Muscle layer of duodenum (tissue), 2 donors: ENCODE results near the gene RPL22.

Experiments
- H3K27ac ChIP-seq: one replicate; pipeline ENCODE4 v1.7.0; 2013; ENCODE audit warnings: mild to moderate bottlenecking, low read length
- H3K27me3 ChIP-seq: one replicate; pipeline ENCODE4 v1.7.0; 2013; ENCODE audit warnings: low read depth, mild to moderate bottlenecking, control low read depth, low read length
- H3K36me3 ChIP-seq, 2 donors: one replicate each; pipeline ENCODE4 v1.7.0; 2013; ENCODE audit warnings: low read length in 2 of 2, control low read depth in 1 of 2, mild to moderate bottlenecking in 1 of 2; ENCODE audit not compliant: insufficient read depth in 2 of 2, control insufficient read depth in 1 of 2
- H3K4me1 ChIP-seq, 2 donors: one replicate each; pipeline ENCODE4 v1.7.0; 2013; ENCODE audit warnings: low read length in 2 of 2, mild to moderate bottlenecking in 2 of 2, control low read depth in 1 of 2, moderate library complexity in 1 of 2; ENCODE audit not compliant: insufficient read depth in 2 of 2, control insufficient read depth in 1 of 2
- H3K4me3 ChIP-seq, 2 donors: one replicate each; pipeline ENCODE4 v1.7.0; 2013; ENCODE audit warnings: low read length in 2 of 2, low read depth in 1 of 2, mild to moderate bottlenecking in 1 of 2
- H3K9me3 ChIP-seq, 2 donors: one replicate each; pipeline ENCODE4 v1.7.0; 2013; ENCODE audit warnings: low read length in 2 of 2, control low read depth in 1 of 2, mild to moderate bottlenecking in 1 of 2; ENCODE audit not compliant: control insufficient read depth in 1 of 2
- donor health status: healthy.

The RPL22 gene

GRCh38 chr1:6208723-6209660 is 9.6 kb upstream of the RPL22 start:
- H3K4me1 ChIP-seq: peaks cover 0 to 48% of the 10 kb centered on the region in 2 donors
- H3K9me3 ChIP-seq: no peaks in the 10 kb centered on the region
- H3K36me3 ChIP-seq: peaks cover 0 to 11% of the 10 kb centered on the region in 2 donors
- peak overlapping the region in 1 of 2 donors; percentile 58 for H3K4me3 ChIP-seq
- peaks cover 6% of the 10 kb centered on the region for H3K27me3 ChIP-seq
- H3K27ac ChIP-seq: no peak overlapping the region

GRCh38 chr1:6207921-6208320 is 8.5 kb upstream of the RPL22 start:
- Histone ChIP-seq H3K4me3 (no peak overlapping the region), H3K4me1 (peaks cover 0 to 48% of the 10 kb centered on the region in 2 donors), H3K9me3 (no peaks in the 10 kb centered on the region), H3K27me3 (peaks cover 6% of the 10 kb centered on the region), H3K27ac (no peak overlapping the region), H3K36me3 (peaks cover 0 to 9% of the 10 kb centered on the region in 2 donors)

GRCh38 chr1:6207075-6207885 is 7.9 kb upstream of the RPL22 start:
- H3K36me3 ChIP-seq: peaks cover 0 to 6% of the 10 kb centered on the region in 2 donors
- no peaks in the 10 kb centered on the region for H3K9me3 ChIP-seq
- H3K27ac ChIP-seq: no peak overlapping the region
- H3K4me1 ChIP-seq: peaks cover 0 to 48% of the 10 kb centered on the region in 2 donors
- peaks cover 6% of the 10 kb centered on the region for H3K27me3 ChIP-seq
- peak overlapping the region in 1 of 2 donors; percentile 76 for H3K4me3 ChIP-seq

DNA sequence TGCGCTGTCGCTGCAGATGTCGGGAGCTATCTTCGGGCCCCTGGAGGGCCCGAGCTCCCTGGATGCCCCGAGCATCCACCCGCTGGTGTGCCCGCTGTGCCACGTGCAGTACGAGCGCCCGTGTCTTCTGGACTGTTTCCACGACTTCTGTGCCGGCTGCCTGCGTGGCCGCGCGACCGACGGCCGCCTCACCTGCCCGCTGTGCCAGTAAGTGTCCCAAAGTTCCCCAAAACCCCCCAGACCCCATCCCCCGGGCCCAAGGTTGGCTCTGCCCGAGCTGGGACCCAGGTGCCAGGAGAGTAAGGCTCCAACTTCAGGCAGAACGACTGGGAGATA is 7.1 kb upstream of the RPL22 start:
- Histone ChIP-seq H3K27me3 (peaks cover 6% of the 10 kb centered on the region), H3K4me1 (peaks cover 0 to 48% of the 10 kb centered on the region in 2 donors), H3K36me3 (no peaks in the 10 kb centered on the region), H3K27ac (no peak overlapping the region), H3K4me3 (peak overlapping the region in 1 of 2 donors; percentile 76), H3K9me3 (no peaks in the 10 kb centered on the region)

DNA sequence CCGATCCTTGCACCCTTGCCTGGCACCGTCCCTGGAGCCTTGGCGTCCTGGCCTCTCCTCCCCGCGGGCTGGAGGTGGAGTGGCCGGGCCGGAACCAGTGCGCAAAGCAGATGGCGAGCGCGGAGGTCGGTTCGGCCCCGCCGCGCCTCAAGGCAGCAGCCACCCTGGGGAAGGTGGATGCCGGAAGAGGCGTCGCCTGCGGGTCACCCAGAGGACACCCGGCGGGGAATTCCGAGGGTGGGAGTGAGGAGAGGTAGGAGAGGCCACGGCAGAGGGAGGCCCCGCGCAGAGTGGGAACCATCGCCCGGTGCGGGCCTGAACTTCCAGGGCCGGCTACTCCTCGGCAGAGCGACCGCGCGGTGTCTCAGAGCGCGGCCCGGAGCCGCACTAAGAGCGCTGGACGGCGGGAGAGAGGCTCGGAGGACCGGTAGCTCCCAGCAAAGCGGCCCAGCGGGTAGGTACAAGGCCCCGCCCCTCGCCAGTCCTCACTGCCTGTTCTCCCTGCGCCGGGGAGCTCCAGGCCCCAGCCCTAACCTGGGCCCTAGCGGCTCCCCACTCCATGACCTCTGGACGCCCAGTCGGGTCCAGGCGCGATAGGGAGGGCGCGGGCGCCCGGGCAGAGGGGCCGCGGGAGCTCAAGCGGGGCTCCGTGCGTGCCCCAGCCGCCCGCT is 6.6 kb upstream of the RPL22 start, which contains the start of gene RNF207:
TSS of gene RNF207 (plus strand) at position 271 of the 671 bp plus-strand sequence. CDS start 417 bp downstream, outside the sequence.
- H3K27ac ChIP-seq: no peak within 1 kb of the TSS
- no peaks in the 10 kb centered on the region for H3K36me3 ChIP-seq
- H3K4me1 ChIP-seq: peaks cover 0 to 48% of the 10 kb centered on the region in 2 donors
- H3K9me3 ChIP-seq: no peaks in the 10 kb centered on the region
- H3K27me3 ChIP-seq: peaks cover 6% of the 10 kb centered on the region
- peak within 1 kb of the TSS; percentile 49 to 76 for H3K4me3 ChIP-seq

GRCh38 chr1:6202256-6202655 is 2.9 kb upstream of the RPL22 start:
- peaks cover 9 to 46% of the 10 kb centered on the region in 2 donors for H3K4me1 ChIP-seq
- H3K4me3 ChIP-seq: no peak overlapping the region
- H3K36me3 ChIP-seq: peaks cover under 1 to 3% of the 10 kb centered on the region in 2 donors
- no peak overlapping the region for H3K27ac ChIP-seq
- H3K27me3 ChIP-seq: peaks cover 6% of the 10 kb centered on the region
- no peaks in the 10 kb centered on the region for H3K9me3 ChIP-seq

DNA sequence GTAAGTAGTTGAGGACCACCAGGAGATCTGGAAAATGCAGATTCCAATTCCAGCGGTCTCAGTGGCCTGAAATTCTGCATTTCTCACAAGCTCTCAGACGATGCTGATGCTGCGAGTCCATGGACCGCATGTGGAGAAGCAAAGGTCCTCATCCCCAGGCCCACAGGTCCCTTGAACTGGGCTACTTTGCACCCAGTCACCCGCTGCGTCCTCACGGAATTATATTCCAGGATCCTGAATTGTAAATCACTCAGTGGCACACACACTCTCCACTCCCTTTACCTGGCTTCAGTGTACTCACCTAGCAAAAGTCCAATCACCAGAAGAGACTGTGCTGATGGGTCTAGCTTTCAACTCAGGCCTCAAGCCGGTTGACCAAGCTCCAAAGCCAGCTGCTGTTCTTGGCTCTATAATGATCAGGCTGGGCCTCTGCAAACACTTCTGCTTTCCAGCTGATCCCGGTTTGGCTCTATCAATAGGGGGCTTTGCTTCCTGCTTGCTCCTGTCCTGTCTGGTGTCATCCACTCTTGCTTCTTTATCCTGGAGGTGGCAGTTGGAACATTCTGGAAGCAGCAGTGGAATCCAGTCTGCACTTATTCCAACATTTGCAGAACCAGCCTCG is 904 bp upstream of the RPL22 start:
- H3K36me3 ChIP-seq: peaks cover 12% of the 10 kb centered on the region in 2 donors
- H3K27ac ChIP-seq: peak overlapping the region; percentile 89
- peaks cover 9 to 28% of the 10 kb centered on the region in 2 donors for H3K4me1 ChIP-seq
- H3K9me3 ChIP-seq: no peaks in the 10 kb centered on the region
- peak overlapping the region; percentile 96 for H3K4me3 ChIP-seq
- H3K27me3 ChIP-seq: no peaks in the 10 kb centered on the region

GRCh38 chr1:6198646-6199297 is 623 bp downstream of the RPL22 start:
- peak overlapping the region; percentile 67 for H3K27ac ChIP-seq
- H3K36me3 ChIP-seq: peaks cover 18 to 23% of the 10 kb centered on the region in 2 donors
- H3K9me3 ChIP-seq: no peaks in the 10 kb centered on the region
- peaks cover 9 to 21% of the 10 kb centered on the region in 2 donors for H3K4me1 ChIP-seq
- no peaks in the 10 kb centered on the region for H3K27me3 ChIP-seq
- peak overlapping the region; percentile 96 for H3K4me3 ChIP-seq

DNA sequence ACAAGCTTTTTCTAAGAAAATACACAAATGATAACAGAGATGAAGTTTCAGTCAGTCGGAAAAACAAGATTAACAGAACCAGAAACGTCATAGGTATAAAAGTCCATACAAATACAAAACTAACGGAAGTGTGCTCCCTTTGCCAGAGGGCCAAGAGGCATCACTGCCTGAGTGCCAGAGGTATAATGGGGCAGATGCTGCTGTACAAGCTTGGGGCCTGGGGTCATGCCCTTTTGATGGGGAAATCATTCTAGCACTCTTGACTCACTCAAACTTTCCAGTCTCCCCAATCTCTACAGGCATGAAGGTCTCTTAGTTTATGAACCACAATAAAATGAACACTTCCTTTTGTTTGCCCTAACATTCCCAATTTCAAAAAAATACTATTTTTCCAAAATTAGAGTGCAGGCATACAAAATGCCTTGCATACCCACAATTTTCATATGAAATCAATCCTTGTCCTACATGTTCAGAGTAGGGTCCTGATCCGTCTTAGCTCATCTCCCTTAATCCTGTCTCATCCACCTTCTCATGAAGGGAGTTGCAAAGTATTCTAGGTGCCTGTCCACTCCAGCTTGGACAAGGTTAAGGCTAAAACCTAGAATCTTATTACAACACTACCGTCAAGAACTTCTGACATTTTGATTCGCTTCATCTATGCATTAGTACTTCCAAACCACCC is 1.5 kb downstream of the RPL22 start:
- H3K27ac ChIP-seq: peak overlapping the region; percentile 67
- peaks cover 9 to 21% of the 10 kb centered on the region in 2 donors for H3K4me1 ChIP-seq
- no peaks in the 10 kb centered on the region for H3K9me3 ChIP-seq
- H3K27me3 ChIP-seq: no peaks in the 10 kb centered on the region
- peak overlapping the region; percentile 96 for H3K4me3 ChIP-seq
- peaks cover 18 to 32% of the 10 kb centered on the region in 2 donors for H3K36me3 ChIP-seq

- Histone ChIP-seq H3K4me3 (no peak overlapping the region), H3K4me1 (no peaks in the 10 kb centered on the region), H3K27ac (no peak overlapping the region), H3K9me3 (no peaks in the 10 kb centered on the region), H3K27me3 (no peaks in the 10 kb centered on the region), H3K36me3 (peaks cover 29 to 74% of the 10 kb centered on the region in 2 donors)
Observed at GRCh38 chr1:6191968-6192367, 7.4 kb downstream of the RPL22 start.
